GM23248 (cell line): ENCODE data around the gene RALGPS1. TPM values are rescaled to one million over a fixed set of nuclear protein-coding genes. Genes with fewer than 3 reads are reported as not detected.

ENCODE experiments used
- DNase-seq: peaks from one replicate; pipeline ENCODE4 v3.0.0-alpha.2; 2015
- H2AFZ ChIP-seq: fragments of 200-600 bp; sonication (generic); 2 replicates; pipeline ENCODE4 v1.6.1; 2016; ENCODE audit warnings: antibody characterized with exemption
- H3F3A ChIP-seq: fragments of 200-600 bp; sonication (generic); 2 replicates; pipeline ENCODE4 v1.6.1; 2016; ENCODE audit warnings: mild to moderate bottlenecking, antibody characterized with exemption, mixed run types; ENCODE audit not compliant: insufficient read depth
- H3K27ac ChIP-seq: fragments of 200-600 bp; sonication (generic); 2 replicates; pipeline ENCODE4 v1.5.1; 2016; ENCODE audit warnings: mild to moderate bottlenecking
- H3K27me3 ChIP-seq: fragments of 200-600 bp; sonication (generic); replicated peaks from 2 replicates; pipeline ENCODE4 v1.6.1; 2016; ENCODE audit warnings: mild to moderate bottlenecking; ENCODE audit not compliant: insufficient read depth
- H3K36me3 ChIP-seq: fragments of 200-600 bp; sonication (generic); 2 replicates; pipeline ENCODE4 v1.6.1; 2016; ENCODE audit warnings: low read depth, mild to moderate bottlenecking
- H3K4me1 ChIP-seq: fragments of 200-600 bp; sonication (generic); 2 replicates; pipeline ENCODE4 v1.6.1; 2016; ENCODE audit warnings: mild to moderate bottlenecking; ENCODE audit not compliant: insufficient read depth
- H3K4me2 ChIP-seq: fragments of 200-600 bp; sonication (generic); one replicate; pipeline ENCODE4 v1.6.1; 2016; ENCODE audit warnings: mild to moderate bottlenecking; ENCODE audit not compliant: unreplicated experiment
- H3K4me3 ChIP-seq: fragments of 200-600 bp; sonication (generic); 2 replicates; pipeline ENCODE4 v1.5.1; 2016; ENCODE audit warnings: mild to moderate bottlenecking
- H3K79me2 ChIP-seq: fragments of 200-600 bp; sonication (generic); 2 replicates; pipeline ENCODE4 v1.6.1; 2016; ENCODE audit warnings: mild to moderate bottlenecking; ENCODE audit not compliant: insufficient read depth
- H3K9ac ChIP-seq: fragments of 200-600 bp; sonication (generic); 2 replicates; pipeline ENCODE4 v1.6.1; 2016; ENCODE audit warnings: mild to moderate bottlenecking
- H3K9me2 ChIP-seq: fragments of 200-600 bp; sonication (generic); 2 replicates; pipeline ENCODE4 v1.6.1; 2016; ENCODE audit warnings: mixed run types, mild to moderate bottlenecking, moderate library complexity; ENCODE audit not compliant: insufficient read depth
- H3K9me3 ChIP-seq: fragments of 200-600 bp; sonication (generic); one replicate; pipeline ENCODE4 v1.6.1; 2017; ENCODE audit warnings: low read depth
- H4K20me1 ChIP-seq: fragments of 200-600 bp; sonication (generic); 2 replicates; pipeline ENCODE4 v1.6.0; 2016; ENCODE audit not compliant: insufficient read depth
- EZH2 ChIP-seq: fragments of 200-600 bp; sonication (generic); IDR thresholded peaks from 2 replicates; pipeline ENCODE4 v1.6.1; 2018; ENCODE audit warnings: antibody characterized with exemption, mild to moderate bottlenecking; ENCODE audit not compliant: insufficient read depth, poor library complexity, severe bottlenecking
- EZH2phosphoT487 ChIP-seq: fragments of 200-600 bp; sonication (generic); IDR thresholded peaks from 2 replicates; pipeline ENCODE4 v1.6.1; 2018; ENCODE audit warnings: antibody characterized with exemption, moderate library complexity, mild to moderate bottlenecking, low read depth; ENCODE audit not compliant: insufficient read depth
- WGBS, 2 experiments: methylation state at CpG; one replicate each; pipeline ENCODE4 v1.1.6; 2015 to 2017; ENCODE audit warnings: low lambda C conversion rate in 2 of 2, low coverage in 1 of 2; ENCODE audit errors: missing lambda C conversion rate in 2 of 2; 5-methylcytosine and 5-hydroxymethylcytosine counted together
- in situ Hi-C: fragments of 300-500 bp; cut with MboI; formaldehyde crosslinking; loops from 2 replicates; pipeline ENCODE4 v1.15.0; 2020
- polyA plus RNA-seq: library from polyadenylated mRNA; unstranded; fragments of >200 nt; fragmentation: Nextera tagmentation; extraction: Ambion mirVana; gene quantifications from 2 replicates; pipeline ENCODE4 v1.2.1, GENCODE V29; 2016
- total RNA-seq: library from RNA; depleted of rRNA; stranded (reverse); fragments of >200 nt; shearing (Covaris generic); gene quantifications from 2 replicates; pipeline ENCODE4 v1.2.3, GENCODE V29; 2014

RALGPS1 gene
- total and polyA plus RNA-seq, 2 experiments from 2014 or later: 0.54 to 1.8 TPM

- Histone ChIP-seq H3K4me3 (no peak overlapping the region), H3K79me2 (no peaks in the 10 kb centered on the region), H4K20me1 (no peaks in the 10 kb centered on the region), H3K4me2 (no peak overlapping the region), H3K36me3 (no peaks in the 10 kb centered on the region), H3F3A (no peaks in the 10 kb centered on the region), H3K27me3 (no peaks in the 10 kb centered on the region), H3K9me2 (no peaks in the 10 kb centered on the region), H3K9me3 (no peaks in the 10 kb centered on the region), H3K27ac (no peak overlapping the region), H3K4me1 (no peaks in the 10 kb centered on the region), H3K9ac (no peak overlapping the region), H2AFZ (no peak overlapping the region)
- in situ Hi-C loops: no loop called here
- TF ChIP-seq EZH2phosphoT487: no peak
- no peak for DNase-seq
Observed at GRCh38 chr9:126992427-126992826, 77.8 kb downstream of the RALGPS1 start.

GRCh38 chr9:126999315-127000068 is 84.9 kb downstream of the RALGPS1 start:
- TF ChIP-seq EZH2phosphoT487 (no peak), EZH2 (no peak)
- no peak overlapping the region for H3K4me3 ChIP-seq

GRCh38 chr9:127004946-127005769 is 90.6 kb downstream of the RALGPS1 start:
- Histone ChIP-seq H3K27me3 (no peaks in the 10 kb centered on the region; the same call in 1 of the 2 replicates), H3K79me2 (no peaks in the 10 kb centered on the region), H3K4me2 (no peak overlapping the region), H3K9me2 (no peaks in the 10 kb centered on the region), H3K4me3 (no peak overlapping the region), H2AFZ (no peak overlapping the region), H3K36me3 (no peaks in the 10 kb centered on the region), H3K4me1 (no peaks in the 10 kb centered on the region), H3K27ac (no peak overlapping the region), H3K9me3 (no peaks in the 10 kb centered on the region), H3F3A (0 out of 2 replicates have a peak, but pooled peaks cover 11% of the 10 kb centered on the region), H3K9ac (no peak overlapping the region), H4K20me1 (no peaks in the 10 kb centered on the region)
- no peak for TF ChIP-seq EZH2phosphoT487
- TF ChIP-seq EZH2: no peak
- in situ Hi-C loops: no loop called here
- WGBS, 2 experiments: 40 to 54% methylated on average over 3 of the region's 3 CpGs
- peak; percentile 57 for DNase-seq

More at GRCh38 chr9:126999315-127000068, 84.9 kb downstream of the RALGPS1 start:
- Histone ChIP-seq H3K9ac (no peak overlapping the region), H3K9me3 (no peaks in the 10 kb centered on the region), H3K27me3 (no peaks in the 10 kb centered on the region), H3K9me2 (no peaks in the 10 kb centered on the region), H4K20me1 (no peaks in the 10 kb centered on the region), H2AFZ (no peak overlapping the region), H3K79me2 (no peaks in the 10 kb centered on the region), H3K4me1 (no peaks in the 10 kb centered on the region), H3K27ac (no peak overlapping the region), H3K36me3 (no peaks in the 10 kb centered on the region), H3K4me2 (no peak overlapping the region), H3F3A (no peaks in the 10 kb centered on the region)
- 54 to 70% methylated on average over 2 of the region's 2 CpGs for WGBS, 2 experiments
- DNase-seq: no peak
- in situ Hi-C loops: no loop called here

DNA sequence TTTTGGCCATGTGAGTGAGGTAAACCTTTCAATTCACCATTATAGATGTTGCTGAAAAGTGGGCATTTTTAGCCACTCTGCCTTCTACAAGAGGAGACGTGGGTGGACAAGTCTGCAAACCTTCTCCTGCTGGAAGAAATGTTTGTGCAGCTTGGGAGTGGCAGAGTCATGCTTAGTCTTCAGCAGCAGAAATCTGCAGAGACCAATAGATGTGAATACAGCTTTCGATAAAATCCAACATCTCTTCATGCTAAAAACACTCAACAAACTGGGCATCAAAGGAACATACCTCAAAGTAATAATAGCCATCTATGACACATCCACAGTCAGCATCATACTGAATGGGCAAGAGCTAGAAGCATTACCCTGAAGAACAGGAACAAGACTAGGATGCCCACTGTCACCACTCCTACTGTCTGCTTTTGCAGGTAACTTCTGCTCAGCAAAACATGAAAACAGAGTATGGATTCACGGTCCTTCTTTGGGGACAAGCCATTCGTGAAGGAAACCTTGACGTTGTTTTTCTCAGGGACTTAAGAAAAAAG is 91.3 kb downstream of the RALGPS1 start:
- DNase-seq: peak; percentile 10
- H3K9me3 ChIP-seq: no peaks in the 10 kb centered on the region
- H2AFZ ChIP-seq: no peak overlapping the region
- no peaks in the 10 kb centered on the region for H3K9me2 ChIP-seq
- no peaks in the 10 kb centered on the region for H4K20me1 ChIP-seq
- no peak overlapping the region for H3K27ac ChIP-seq
- no peak overlapping the region for H3K4me2 ChIP-seq
- H3K27me3 ChIP-seq: no peaks in the 10 kb centered on the region; the same call in 1 of the 2 replicates
- H3K9ac ChIP-seq: no peak overlapping the region
- 0 out of 2 replicates have a peak, but pooled peaks cover 11% of the 10 kb centered on the region for H3F3A ChIP-seq
- in situ Hi-C loops: no loop called here
- 59 to 61% methylated on average over 5 of the region's 5 CpGs for WGBS, 2 experiments
- H3K79me2 ChIP-seq: no peaks in the 10 kb centered on the region
- H3K36me3 ChIP-seq: no peaks in the 10 kb centered on the region
- no peaks in the 10 kb centered on the region for H3K4me1 ChIP-seq
- no peak for TF ChIP-seq EZH2phosphoT487
- TF ChIP-seq EZH2: no peak
- no peak overlapping the region for H3K4me3 ChIP-seq
